NB4 (cell line): ENCODE results near the gene CAMK2G.

ENCODE experiments used
- POLR2A ChIP-seq: IDR thresholded peaks from 2 replicates; pipeline ENCODE4 v1.6.1; 2011; ENCODE audit warnings: mild to moderate bottlenecking; ENCODE audit not compliant: insufficient read length; ENCODE audit errors: extremely low read depth
- TF ChIP-seq, protein P1 (sequence below): IDR thresholded peaks from one replicate; pipeline ENCODE4 v1.5.1; 2012; ENCODE audit warnings: low read depth, low read length

DNA sequence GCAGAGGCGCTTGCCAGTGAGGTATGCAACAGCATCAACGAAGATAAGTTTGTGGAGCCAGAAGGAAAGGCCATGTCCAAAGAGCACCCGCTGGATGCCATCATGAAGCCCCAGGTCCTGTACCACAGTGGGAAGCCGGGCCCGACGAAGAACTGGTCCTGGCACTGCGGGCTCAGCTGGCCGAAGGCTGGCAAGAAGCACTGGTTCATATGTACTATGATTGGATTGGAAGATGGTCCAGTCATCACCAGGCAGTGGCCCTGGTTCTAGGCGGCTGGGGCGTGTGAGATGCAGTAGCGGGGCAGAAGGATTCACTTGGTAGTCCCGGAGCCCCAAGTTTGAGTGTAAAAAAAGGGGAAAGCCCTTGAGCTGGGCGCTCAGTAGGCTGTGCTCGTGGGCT, 66.9 kb downstream of the CAMK2G start:
- no peak for TF ChIP-seq POLR2A
- TF ChIP-seq, protein P1, sequence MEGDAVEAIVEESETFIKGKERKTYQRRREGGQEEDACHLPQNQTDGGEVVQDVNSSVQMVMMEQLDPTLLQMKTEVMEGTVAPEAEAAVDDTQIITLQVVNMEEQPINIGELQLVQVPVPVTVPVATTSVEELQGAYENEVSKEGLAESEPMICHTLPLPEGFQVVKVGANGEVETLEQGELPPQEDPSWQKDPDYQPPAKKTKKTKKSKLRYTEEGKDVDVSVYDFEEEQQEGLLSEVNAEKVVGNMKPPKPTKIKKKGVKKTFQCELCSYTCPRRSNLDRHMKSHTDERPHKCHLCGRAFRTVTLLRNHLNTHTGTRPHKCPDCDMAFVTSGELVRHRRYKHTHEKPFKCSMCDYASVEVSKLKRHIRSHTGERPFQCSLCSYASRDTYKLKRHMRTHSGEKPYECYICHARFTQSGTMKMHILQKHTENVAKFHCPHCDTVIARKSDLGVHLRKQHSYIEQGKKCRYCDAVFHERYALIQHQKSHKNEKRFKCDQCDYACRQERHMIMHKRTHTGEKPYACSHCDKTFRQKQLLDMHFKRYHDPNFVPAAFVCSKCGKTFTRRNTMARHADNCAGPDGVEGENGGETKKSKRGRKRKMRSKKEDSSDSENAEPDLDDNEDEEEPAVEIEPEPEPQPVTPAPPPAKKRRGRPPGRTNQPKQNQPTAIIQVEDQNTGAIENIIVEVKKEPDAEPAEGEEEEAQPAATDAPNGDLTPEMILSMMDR: no peak
